Astrocyte (in vitro differentiated cells and primary cell): ENCODE data around the gene SPEM3. TPM values are rescaled to one million over a fixed set of nuclear protein-coding genes. Genes with fewer than 3 reads are reported as not detected.

Experiments
- DNase-seq: peaks from one replicate; pipeline ENCODE4 v3.0.0-alpha.2; 2010; ENCODE audit warnings: low read depth
- FAIRE-seq: peaks from 2 replicates; lab custom pipeline; 2011; peaks lifted over from hg19 to GRCh38; lab: Jason Lieb, UNC
- H2AFZ ChIP-seq: 2 replicates; pipeline ENCODE4 v1.6.0; 2012; ENCODE audit warnings: low read depth, low read length, inconsistent platforms
- H3K27ac ChIP-seq: 2 replicates; pipeline ENCODE4 v1.5.1; 2011; ENCODE audit warnings: low read depth, low read length, inconsistent platforms
- H3K27me3 ChIP-seq: 2 replicates; pipeline ENCODE4 v1.6.0; 2011; ENCODE audit warnings: low read length, inconsistent platforms; ENCODE audit not compliant: insufficient read depth
- H3K36me3 ChIP-seq: 2 replicates; pipeline ENCODE4 v1.5.1; 2011; ENCODE audit warnings: low read length, inconsistent platforms; ENCODE audit not compliant: insufficient read depth
- H3K4me1 ChIP-seq: 2 replicates; pipeline ENCODE4 v1.5.1; 2011; ENCODE audit warnings: low read length, inconsistent platforms; ENCODE audit not compliant: insufficient read depth
- H3K4me2 ChIP-seq: 2 replicates; pipeline ENCODE4 v1.6.0; 2012; ENCODE audit warnings: low read length, inconsistent platforms
- H3K4me3 ChIP-seq: 2 replicates; pipeline ENCODE4 v1.5.1; 2011; ENCODE audit warnings: low read depth, mild to moderate bottlenecking, low read length, inconsistent platforms; ENCODE audit not compliant: insufficient read depth
- H3K79me2 ChIP-seq: 2 replicates; pipeline ENCODE4 v1.6.0; 2012; ENCODE audit warnings: mild to moderate bottlenecking, low read length, inconsistent platforms; ENCODE audit not compliant: insufficient read depth
- H3K9ac ChIP-seq: 2 replicates; pipeline ENCODE4 v1.6.0; 2012; ENCODE audit warnings: mild to moderate bottlenecking, low read length, inconsistent platforms
- H3K9me3 ChIP-seq: 2 replicates; pipeline ENCODE4 v1.5.1; 2012; ENCODE audit warnings: low read depth, mild to moderate bottlenecking, low read length, inconsistent platforms; ENCODE audit not compliant: insufficient read depth
- H4K20me1 ChIP-seq: 2 replicates; pipeline ENCODE4 v1.6.0; 2012; ENCODE audit warnings: low read length, inconsistent platforms; ENCODE audit not compliant: insufficient read depth
- H3K27ac Mint-ChIP-seq: one replicate; pipeline ENCODE4 v1.8.0; 2021; ENCODE audit warnings: mild to moderate bottlenecking, mixed read lengths; ENCODE audit not compliant: unreplicated experiment
- H3K27me3 Mint-ChIP-seq: one replicate; pipeline ENCODE4 v1.8.0; 2021; ENCODE audit warnings: low read depth, mixed read lengths; ENCODE audit not compliant: unreplicated experiment
- H3K36me3 Mint-ChIP-seq: one replicate; pipeline ENCODE4 v1.8.0; 2021; ENCODE audit warnings: low read depth, mixed read lengths; ENCODE audit not compliant: unreplicated experiment
- H3K4me1 Mint-ChIP-seq: one replicate; pipeline ENCODE4 v1.8.0; 2021; ENCODE audit warnings: low read depth, mixed read lengths; ENCODE audit not compliant: unreplicated experiment
- H3K4me3 Mint-ChIP-seq: one replicate; pipeline ENCODE4 v1.8.0; 2021; ENCODE audit warnings: mild to moderate bottlenecking, moderate library complexity, mixed read lengths; ENCODE audit not compliant: unreplicated experiment
- H3K9me3 Mint-ChIP-seq: one replicate; pipeline ENCODE4 v1.8.0; 2021; ENCODE audit warnings: mild to moderate bottlenecking, mixed read lengths; ENCODE audit not compliant: unreplicated experiment
- CTCF ChIP-seq: IDR thresholded peaks from 2 replicates; pipeline ENCODE4 v1.5.1; 2011; ENCODE audit warnings: low read depth, mild to moderate bottlenecking, inconsistent platforms, low read length, moderate library complexity; ENCODE audit not compliant: insufficient read depth
- EZH2 ChIP-seq: IDR thresholded peaks from 2 replicates; pipeline ENCODE4 v1.6.1; 2012; ENCODE audit warnings: mild to moderate bottlenecking, low read length, inconsistent platforms; ENCODE audit not compliant: insufficient read depth
- total RNA-seq: library from RNA; stranded (reverse); gene quantifications from 2 replicates; pipeline ENCODE4 v1.2.1, GENCODE V29; 2021

The SPEM3 gene
- total RNA-seq, 1 donor from 2014 or later = not detected

GRCh38 chr17:7407082-7407481 lies 21.6 kb upstream of the SPEM3 start:
- H3K4me2 ChIP-seq = peak overlapping the region; percentile 46
- H3K27ac ChIP-seq = no peak overlapping the region
- H3K27ac Mint-ChIP-seq = peak overlapping the region; percentile 66
- DNase-seq = no peak
- H3K4me3 Mint-ChIP-seq = peak overlapping the region; percentile 69
- no peaks in the 10 kb centered on the region for H3K9me3 ChIP-seq
- no peak for TF ChIP-seq EZH2
- TF ChIP-seq CTCF = no peak
- H3K79me2 ChIP-seq = peaks cover 24% of the 10 kb centered on the region
- FAIRE-seq = no peak
- H3K4me1 ChIP-seq = peaks cover 13% of the 10 kb centered on the region
- H3K27me3 ChIP-seq = no peaks in the 10 kb centered on the region
- H3K4me3 ChIP-seq = no peak overlapping the region
- H3K36me3 Mint-ChIP-seq = peaks cover 18% of the 10 kb centered on the region
- peaks cover 11% of the 10 kb centered on the region for H3K4me1 Mint-ChIP-seq
- H3K9me3 Mint-ChIP-seq = no peaks in the 10 kb centered on the region
- H4K20me1 ChIP-seq = peaks cover 25% of the 10 kb centered on the region
- H3K27me3 Mint-ChIP-seq = no peaks in the 10 kb centered on the region
- H3K9ac ChIP-seq = no peak overlapping the region
- H2AFZ ChIP-seq = no peak overlapping the region
- peaks cover 3% of the 10 kb centered on the region for H3K36me3 ChIP-seq

GRCh38 chr17:7407485-7408251 lies 21.0 kb upstream of the SPEM3 start, which contains the start of gene NLGN2:
Gene NLGN2 (plus strand): TSS chr17:7407845. CDS start chr17:7408256, 411 bp downstream.
- peak within 1 kb of the TSS; percentile 66 for H3K27ac Mint-ChIP-seq
- FAIRE-seq (no peak), DNase-seq (no peak)
- H3K4me1 Mint-ChIP-seq = peaks cover 11% of the 10 kb centered on the region
- TF ChIP-seq EZH2 (no peak), CTCF (no peak)
- H4K20me1 ChIP-seq = peaks cover 24% of the 10 kb centered on the region
- peaks cover 23% of the 10 kb centered on the region for H3K79me2 ChIP-seq
- no peaks in the 10 kb centered on the region for H3K27me3 ChIP-seq
- H3K27ac ChIP-seq = no peak within 1 kb of the TSS
- H2AFZ ChIP-seq = no peak within 1 kb of the TSS
- no peaks in the 10 kb centered on the region for H3K9me3 Mint-ChIP-seq
- H3K9ac ChIP-seq = no peak within 1 kb of the TSS
- H3K4me3 Mint-ChIP-seq = peak within 1 kb of the TSS; percentile 96
- no peaks in the 10 kb centered on the region for H3K27me3 Mint-ChIP-seq
- no peak within 1 kb of the TSS for H3K4me3 ChIP-seq
- peak within 1 kb of the TSS; percentile 46 for H3K4me2 ChIP-seq
- H3K9me3 ChIP-seq = no peaks in the 10 kb centered on the region
- peaks cover 21% of the 10 kb centered on the region for H3K36me3 Mint-ChIP-seq
- peaks cover 3% of the 10 kb centered on the region for H3K36me3 ChIP-seq
- peaks cover 13% of the 10 kb centered on the region for H3K4me1 ChIP-seq

- H3K9ac ChIP-seq = no peak overlapping the region
- FAIRE-seq (no peak), DNase-seq (no peak)
- Mint-ChIP-seq H3K4me3 (no peak overlapping the region), H3K36me3 (peaks cover 28% of the 10 kb centered on the region), H3K9me3 (no peaks in the 10 kb centered on the region), H3K4me1 (peaks cover 11% of the 10 kb centered on the region), H3K27ac (no peak overlapping the region), H3K27me3 (no peaks in the 10 kb centered on the region)
- H3K4me3 ChIP-seq = no peak overlapping the region
- H3K9me3 ChIP-seq = no peaks in the 10 kb centered on the region
- H4K20me1 ChIP-seq = peaks cover 20% of the 10 kb centered on the region
- TF ChIP-seq EZH2 = no peak
- no peak for TF ChIP-seq CTCF
- peaks cover 3% of the 10 kb centered on the region for H3K36me3 ChIP-seq
- no peaks in the 10 kb centered on the region for H3K27me3 ChIP-seq
- H3K27ac ChIP-seq = no peak overlapping the region
- peaks cover 10% of the 10 kb centered on the region for H3K4me1 ChIP-seq
- no peak overlapping the region for H3K4me2 ChIP-seq
- H2AFZ ChIP-seq = no peak overlapping the region
- H3K79me2 ChIP-seq = peaks cover 17% of the 10 kb centered on the region
These were observed 20.4 kb upstream of the SPEM3 start for GRCh38 chr17:7408252-7408727.
